DMS53 treated with DMSO at 0.1 percent for 48 hours (cell line): ENCODE results near the gene PHKB.
"Not testable (repeated sequence)": the region's sequence is repeated elsewhere in the genome, so short reads cannot be mapped to it uniquely, and the experiment has no call there.

Experiments used
- DNase-seq: peaks from one replicate; lab custom pipeline; 2025; ENCODE audit not compliant: unreplicated experiment; lab: John Stamatoyannopoulos, UW

The PHKB gene

GRCh38 chr16:47664653-47665325, 203.7 kb downstream of the PHKB start:
- no peak for DNase-seq

GRCh38 chr16:47666434-47666833, 205.3 kb downstream of the PHKB start:
- DNase-seq, result no peak

DNA sequence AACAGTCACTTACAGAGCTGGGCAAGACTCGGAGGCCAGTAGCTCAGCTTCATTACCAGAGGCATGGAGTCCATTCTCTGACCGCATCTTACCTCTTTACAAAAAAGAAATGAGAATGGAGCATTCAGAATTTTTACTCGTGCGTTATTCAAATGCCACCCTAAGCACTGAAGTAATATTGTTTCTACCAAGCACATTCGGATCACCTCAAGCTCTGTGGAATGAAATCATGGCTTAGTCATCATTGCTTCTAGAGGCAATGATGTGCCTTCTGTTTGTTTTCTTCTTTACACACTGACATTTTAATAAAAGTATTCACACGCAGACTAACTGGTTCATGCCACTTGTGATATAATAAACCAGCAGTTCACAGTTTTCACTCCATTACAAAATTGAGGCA, 206.8 kb downstream of the PHKB start:
- DNase-seq, result no peak

DNA sequence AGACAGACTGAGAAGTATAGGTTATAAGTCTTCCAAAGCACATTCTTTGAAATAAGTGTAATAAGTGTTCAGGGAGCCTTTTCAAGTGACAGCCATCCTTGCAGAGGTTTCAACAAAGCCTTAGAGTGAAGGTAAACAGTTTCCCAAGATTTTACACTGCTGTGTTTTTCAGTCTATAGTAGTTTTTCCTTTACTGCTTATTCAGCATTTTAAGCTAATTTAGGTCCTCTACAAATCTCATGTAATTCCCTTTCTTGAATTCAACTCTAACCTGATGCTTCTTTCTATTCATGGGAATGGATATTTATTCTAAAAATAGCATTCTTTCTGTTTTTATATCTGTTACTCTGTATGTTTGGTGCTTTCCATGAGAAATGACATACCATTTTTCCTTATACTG, 211.3 kb downstream of the PHKB start:
- DNase-seq, result no peak

GRCh38 chr16:47676635-47677177, 215.6 kb downstream of the PHKB start:
- DNase-seq, result no peak

DNA sequence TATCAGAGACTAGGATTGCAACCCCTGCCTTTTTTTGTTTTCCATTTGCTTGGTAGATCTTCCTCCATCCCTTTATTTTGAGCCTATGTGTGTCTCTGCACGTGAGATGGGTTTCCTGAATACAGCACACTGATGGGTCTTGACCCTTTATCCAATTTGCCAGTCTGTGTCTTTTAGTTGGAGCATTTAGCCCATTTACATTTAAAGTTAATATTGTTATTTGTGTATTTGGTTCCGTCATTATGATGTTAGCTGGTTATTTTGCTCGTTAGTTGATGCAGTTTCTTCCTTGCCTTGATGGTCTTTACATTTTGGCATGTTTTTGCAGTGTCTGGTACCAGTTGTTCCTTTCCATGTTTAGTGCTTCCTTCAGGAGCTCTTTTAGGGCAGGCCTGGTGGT, 220.4 kb downstream of the PHKB start:
- DNase-seq, result not testable (repeated sequence)

DNA sequence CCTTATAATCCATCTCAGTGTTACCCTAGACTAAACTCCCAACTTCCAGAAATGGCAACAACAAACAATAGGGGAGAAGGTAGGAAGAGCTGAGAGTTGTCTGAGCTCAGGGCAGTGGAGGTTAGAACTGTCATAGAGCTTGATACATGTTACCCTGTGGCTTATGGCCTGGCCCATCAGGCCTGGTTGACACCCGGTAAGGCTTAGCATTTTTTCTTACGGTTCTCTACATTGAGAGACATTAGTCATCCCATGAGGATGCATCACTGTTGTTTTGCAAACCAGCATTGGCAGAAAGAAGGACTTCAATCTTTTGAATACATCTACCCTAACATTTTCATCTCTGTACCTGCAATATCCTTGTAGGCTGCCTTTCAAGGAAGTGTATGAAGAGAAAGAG, 226.6 kb downstream of the PHKB start:
- DNase-seq, result no peak

- no peak for DNase-seq
Observed at GRCh38 chr16:47693226-47693625, 232.1 kb downstream of the PHKB start.

DNA sequence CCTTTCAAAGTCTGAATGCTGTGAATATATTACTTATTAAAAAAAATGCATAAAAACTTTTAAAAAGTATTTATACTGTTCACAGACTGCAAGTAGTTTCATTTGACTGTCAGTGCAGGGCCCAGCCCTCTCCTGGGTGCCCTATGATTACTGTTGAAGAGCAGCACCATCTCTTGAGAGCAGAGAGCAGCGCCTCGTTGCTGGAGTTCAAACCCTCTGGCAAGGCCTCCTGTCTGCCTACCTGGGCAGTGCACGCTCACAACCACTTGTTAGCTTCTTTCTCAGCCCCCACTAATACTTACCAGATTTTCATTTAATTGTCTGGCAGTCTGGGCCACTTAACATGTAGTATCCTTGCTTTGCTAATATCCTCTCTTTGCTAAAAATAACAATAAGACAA, 233.4 kb downstream of the PHKB start:
- no peak for DNase-seq

DNA sequence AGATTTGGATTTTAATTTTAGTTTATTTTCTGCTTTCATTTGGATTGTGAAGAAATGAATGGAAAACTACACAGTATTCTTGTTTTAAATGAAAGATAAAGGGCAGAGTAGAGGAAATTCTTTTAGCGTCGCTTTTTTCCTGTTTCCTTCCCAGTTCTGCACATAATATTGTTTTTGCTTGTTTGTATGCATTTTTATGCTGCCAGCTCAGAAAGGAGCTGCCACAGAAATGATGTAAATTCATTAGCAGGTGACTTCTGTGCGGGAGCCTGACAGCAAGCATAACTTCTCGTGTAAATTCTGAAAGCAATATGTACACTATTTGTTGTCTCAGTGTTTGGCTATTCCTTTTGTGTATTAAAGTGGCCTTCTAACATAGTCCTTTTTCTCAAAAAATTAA, 234.6 kb downstream of the PHKB start:
- DNase-seq, result no peak

- no peak for DNase-seq
Observed at GRCh38 chr16:47697826-47698225, 236.7 kb downstream of the PHKB start.

GRCh38 chr16:47699106-47699505, 238.0 kb downstream of the PHKB start:
- no peak for DNase-seq

DNA sequence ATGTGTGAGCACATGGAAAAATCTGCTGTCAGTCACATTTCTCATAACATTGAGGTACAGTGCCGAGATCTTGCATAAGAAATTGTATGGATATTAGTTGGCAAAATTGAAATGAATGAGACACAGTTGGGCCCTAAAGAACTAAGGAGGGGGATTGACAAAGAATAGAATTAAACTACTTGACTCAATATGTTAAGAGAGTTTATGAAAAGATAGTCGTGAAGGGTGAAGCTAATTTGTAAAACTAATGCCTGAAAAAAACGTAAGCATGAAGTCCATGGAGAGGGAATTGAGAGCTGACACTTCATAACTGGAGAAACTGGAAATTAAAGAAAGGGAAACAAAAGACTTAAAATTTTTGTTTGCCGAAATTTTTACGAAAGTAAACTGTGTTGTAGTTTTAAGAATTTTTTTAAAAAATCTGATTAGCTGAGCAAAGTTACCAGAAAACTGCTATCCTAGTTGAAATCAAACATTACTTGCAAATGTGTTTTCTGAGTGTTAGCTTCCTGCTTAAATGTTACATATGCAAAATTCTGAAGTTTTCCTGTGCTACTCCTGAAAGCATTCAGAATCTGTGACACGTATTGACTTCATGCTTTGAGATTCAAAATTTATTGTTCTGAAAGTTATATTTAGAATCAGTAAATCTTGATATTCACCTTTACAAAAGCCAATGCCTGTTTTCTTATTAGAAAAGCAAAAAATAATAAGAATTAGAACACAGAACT, 239.9 kb downstream of the PHKB start:
- no peak for DNase-seq

- DNase-seq, result no peak
Observed at GRCh38 chr16:47705266-47705665, 244.1 kb downstream of the PHKB start.

DNA sequence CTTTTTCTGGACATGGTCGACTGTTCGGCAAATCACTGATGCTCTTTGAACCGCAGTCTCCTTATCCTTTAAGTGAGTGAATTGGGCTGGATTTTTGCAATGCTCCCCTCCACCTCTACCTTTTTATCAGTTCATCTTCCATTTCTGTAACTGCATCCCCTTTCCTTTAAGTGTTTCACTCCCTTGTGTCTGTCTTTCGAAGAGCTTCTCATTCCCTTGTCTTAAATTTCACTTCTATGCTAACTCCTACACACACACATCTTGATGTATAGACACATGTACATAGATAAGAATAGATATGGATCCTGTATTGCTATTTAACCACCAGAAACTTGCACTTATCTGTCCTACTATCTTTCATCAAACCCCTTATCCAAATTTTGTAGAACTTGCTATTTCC, 250.7 kb downstream of the PHKB start:
- no peak for DNase-seq

DNA sequence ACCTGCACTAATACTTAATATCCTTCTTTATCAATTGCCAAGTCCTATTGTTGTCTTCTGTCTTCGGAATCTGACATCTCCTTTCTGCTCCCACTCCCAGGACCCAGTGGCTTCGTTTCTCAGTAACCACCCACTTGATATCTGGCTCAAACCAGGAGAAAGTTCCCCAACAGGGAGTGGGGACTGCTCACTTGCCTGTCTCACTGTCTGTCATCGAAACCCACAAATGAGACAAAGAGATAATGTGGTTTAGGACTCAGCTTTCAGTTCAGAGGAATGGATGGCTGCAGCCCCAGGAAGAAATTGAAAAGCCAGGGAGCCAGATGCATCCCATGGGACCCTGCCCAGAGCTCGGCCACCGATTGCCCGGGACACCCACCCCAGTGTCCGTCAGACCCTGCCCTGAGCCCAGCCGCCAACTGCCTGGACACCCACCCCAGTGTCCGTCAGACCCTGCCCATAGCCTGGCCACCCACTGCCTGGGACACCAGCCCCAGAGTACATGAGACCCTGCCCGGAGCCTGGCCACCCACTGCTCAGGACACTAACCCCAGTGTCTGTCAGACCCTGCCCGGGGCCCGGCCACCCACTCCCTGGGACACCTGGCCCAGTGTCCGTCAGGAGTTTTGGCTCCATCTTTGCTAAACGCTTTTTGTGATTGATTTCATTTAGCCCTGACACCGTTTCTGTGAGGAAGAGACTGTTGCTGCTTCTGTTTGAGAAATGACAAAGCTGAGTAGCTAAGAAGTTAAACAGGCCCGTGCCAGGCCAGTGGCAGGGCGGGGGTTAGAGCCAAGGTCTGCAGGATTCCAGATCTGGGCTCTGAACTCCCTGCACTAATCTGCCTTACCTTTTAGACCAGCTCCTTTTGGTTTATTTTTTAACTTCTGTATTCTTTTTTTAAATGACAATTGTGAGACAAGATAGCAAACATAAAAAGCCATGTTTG, 251.4 kb downstream of the PHKB start:
- DNase-seq, result no peak

DNA sequence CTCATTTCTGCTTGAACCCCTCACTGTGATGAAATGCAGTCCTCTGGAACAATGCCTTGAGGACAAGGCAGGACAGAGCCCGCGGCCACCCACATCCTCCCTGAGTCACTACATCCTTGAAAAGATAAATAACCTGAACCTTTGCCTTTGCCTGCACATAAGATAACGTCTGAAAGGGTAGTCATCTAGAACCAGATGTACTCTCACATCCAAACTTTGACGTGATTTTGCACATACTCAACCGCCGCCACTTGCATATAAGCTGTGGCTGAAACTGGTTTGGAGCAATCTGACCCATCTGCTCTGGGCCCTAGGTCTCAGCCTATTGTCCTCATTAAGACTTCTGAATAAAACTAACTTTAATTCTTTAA, 252.1 kb downstream of the PHKB start:
- DNase-seq, result no peak

GRCh38 chr16:47715442-47716083, 254.4 kb downstream of the PHKB start:
- DNase-seq, result no peak

- no peak for DNase-seq
Observed at GRCh38 chr16:47716571-47716970, 255.4 kb downstream of the PHKB start.

GRCh38 chr16:47719713-47720112, 258.6 kb downstream of the PHKB start:
- no peak for DNase-seq
